Measurements from ENCODE around the gene NRG3.

NRG3 gene

DNA sequence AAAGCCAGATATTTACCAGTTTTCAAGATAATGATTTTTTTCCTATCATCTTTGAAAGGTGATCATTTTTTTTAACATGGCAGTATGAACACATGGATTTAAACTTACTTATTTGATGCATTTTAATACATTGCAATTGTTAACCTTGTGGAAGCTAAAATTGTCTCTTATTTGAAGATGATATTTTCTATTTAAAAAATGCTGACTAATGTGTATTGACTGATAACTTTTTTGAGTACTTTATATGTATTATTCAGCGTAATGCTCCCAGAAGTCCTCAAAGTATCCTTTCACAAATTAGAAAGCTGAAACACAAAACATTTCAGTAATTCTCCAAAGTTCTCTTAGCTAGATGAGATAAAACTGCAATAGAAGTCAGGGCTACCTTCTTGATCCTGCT lies 677.3 kb downstream of the NRG3 start:
- DNase-seq (ENCODE audit: extremely low read depth in 1 of 2, low read depth in 1 of 2), result no peak

GRCh38 chr10:82554381-82554780 lies 679.4 kb downstream of the NRG3 start:
- DNase-seq (ENCODE audit: extremely low read depth in 1 of 2, low read depth in 1 of 2), result no peak

DNA sequence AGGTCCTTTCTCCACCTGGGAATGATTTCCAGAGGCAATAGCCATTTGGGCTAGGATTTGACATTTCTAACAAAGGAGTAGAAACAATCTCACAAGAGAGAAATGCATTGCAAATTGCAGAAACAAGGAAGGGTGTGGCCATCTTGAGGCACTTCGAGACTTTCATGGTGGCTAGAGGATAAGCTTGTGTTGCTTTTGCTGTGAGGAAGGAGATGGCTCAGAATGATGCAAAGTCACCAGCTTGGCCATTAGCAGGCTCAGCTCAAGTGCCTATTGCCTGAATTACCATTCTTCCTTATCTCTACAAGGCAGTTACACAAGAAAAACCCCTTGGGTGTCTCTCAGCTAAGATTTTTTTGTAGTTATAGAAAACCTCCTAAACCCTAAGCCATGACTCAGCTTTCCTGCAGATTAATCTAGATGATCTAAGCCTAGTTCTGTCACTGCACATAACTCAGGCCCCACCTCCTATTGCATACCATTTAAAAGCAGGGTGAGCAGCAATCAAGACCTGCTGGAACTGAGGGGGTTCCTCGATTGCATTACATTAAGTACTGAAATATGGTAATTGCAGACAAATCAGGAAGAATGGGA lies 683.1 kb downstream of the NRG3 start:
- no peak for DNase-seq (ENCODE audit: extremely low read depth in 1 of 2, low read depth in 1 of 2)

DNA sequence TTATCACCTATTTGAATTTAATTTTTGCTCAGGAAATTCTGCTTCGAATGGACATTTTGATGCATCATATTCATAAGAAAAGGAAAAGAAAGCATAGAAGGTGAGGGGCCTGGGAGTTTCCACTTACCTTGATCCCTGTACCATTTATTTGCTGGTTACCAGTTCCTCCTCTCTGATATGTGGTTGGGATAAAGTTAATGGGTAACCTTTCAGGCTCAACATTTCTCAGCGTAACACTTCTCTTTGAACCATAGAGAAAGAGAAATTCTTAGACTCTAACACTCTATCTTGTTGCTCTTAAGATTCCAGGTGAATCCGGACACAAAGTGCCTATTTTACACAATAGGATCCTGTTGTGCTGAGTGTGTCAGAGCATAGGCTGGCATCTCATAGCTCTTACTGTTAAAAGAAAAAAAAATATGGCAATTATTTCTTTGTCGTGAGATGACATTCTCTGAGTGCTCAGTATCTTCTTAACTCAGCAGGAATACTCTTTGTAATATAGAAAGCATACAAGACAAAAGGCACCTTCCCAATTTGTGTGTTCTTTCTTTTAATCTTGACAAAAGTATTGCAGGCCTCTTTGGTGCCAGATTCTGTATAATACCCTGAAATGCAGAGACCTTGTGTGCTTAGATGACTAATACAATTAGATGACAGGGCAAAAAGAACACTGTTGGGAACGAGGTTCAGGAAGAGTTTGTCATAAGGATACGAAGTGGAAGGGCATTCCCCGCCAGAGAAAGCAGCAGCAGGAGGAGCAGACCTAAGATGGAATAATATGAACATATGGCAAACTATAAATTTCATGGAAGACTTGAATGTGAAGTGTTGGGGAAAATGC lies 689.6 kb downstream of the NRG3 start:
- no peak for DNase-seq (ENCODE audit: extremely low read depth in 1 of 2, low read depth in 1 of 2)

DNA sequence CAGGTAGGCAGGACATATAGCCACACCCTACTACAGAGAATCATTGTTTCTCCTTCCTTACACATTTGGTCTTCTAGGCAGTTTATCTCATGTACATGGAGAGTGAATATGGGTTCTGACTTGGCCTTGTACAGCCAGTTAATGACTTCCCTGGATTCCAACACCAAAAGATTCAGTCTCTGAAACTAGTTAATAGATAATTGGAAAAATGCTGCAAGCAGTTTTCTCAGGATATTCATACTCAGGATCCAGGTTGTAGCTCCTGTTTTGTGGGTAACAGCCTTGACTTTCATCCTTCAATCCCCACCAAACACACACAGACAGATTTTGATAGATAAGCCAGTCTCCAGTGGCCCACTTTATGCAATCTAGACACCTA lies 690.2 kb downstream of the NRG3 start:
- DNase-seq (ENCODE audit: extremely low read depth in 1 of 2, low read depth in 1 of 2), result no peak

GRCh38 chr10:82572744-82573143 lies 697.8 kb downstream of the NRG3 start:
- no peak for DNase-seq (ENCODE audit: extremely low read depth in 1 of 2, low read depth in 1 of 2)

DNA sequence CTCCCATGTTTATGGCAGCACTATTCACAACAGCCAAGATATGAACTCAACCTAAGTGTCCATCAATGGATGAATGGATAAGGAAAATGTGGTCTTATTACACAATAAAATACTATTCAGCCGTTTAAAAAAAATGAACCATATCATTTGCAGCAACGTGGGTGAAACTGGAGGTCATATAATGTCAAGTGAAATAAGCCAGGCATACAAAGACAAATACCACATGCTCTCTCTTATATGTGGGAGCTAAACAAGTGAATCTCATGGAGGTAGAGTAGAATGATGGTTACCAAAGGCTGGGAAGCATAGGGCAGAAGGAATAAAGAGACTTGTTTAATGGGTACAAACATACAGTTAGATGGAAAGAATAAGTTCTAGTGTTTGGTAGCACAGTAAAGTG lies 699.1 kb downstream of the NRG3 start:
- DNase-seq (ENCODE audit: extremely low read depth in 1 of 2, low read depth in 1 of 2), result no peak

DNA sequence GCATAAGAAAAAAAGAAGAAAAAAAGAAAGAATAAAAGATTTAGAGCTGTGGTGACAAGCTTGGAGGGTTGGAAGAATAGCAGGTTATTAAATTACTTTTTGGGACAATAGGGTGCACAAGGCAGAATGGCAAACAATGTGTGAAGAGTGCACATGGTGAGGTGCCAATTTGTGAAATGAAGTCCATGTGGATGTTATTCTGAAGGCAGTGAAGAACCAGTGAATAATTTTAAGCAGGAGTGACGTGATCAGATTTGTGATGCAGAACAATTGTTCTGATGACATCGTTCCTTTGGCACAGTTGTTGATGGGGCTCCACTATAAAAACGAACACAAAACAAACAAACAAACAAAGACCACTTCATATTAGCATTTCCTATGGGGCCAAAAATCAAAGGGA lies 700.3 kb downstream of the NRG3 start:
- DNase-seq (ENCODE audit: extremely low read depth in 1 of 2, low read depth in 1 of 2), result no peak

DNA sequence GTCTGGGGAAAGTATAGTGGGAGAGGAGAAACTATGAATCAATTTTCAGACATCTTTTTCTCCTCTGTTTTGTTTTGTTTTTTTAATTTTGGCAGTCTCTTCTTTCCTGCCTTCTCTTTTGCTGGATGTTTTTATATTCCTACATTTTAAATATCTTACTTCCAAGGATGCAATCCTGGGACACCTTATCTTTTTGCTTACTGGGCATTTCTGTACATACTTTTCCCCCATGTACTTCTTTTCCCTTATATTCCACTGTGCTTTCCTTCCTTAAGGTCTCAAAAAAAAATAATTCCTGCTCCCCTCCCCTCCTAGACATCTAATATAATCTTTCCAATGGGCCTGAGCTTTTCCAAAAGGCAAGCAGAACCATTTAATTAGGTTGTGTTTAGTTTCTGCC lies 701.1 kb downstream of the NRG3 start:
- no peak for DNase-seq (ENCODE audit: extremely low read depth in 1 of 2, low read depth in 1 of 2)

DNA sequence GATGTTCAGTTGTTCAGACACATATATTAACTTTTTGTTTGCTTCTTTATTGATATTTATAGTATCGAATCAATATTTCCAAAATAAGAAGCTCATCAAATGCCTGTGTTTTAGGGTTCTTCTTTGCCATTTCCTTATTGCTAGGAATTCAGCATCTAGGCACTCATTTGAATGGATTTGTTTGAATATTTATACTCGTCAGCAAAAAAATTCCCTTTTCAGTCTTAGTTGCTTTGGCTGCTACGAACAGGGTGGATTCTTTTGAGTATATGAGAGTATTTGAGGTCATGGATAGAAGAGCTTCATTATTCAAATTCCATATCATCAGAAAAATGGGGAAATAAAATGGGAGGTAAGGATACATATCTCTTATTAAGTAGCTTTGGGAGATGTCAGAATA lies 706.9 kb downstream of the NRG3 start:
- no peak for DNase-seq (ENCODE audit: extremely low read depth in 1 of 2, low read depth in 1 of 2)

- no peak for DNase-seq (ENCODE audit: extremely low read depth in 1 of 2, low read depth in 1 of 2)
These were observed 716.4 kb downstream of the NRG3 start for GRCh38 chr10:82591421-82591820.

DNA sequence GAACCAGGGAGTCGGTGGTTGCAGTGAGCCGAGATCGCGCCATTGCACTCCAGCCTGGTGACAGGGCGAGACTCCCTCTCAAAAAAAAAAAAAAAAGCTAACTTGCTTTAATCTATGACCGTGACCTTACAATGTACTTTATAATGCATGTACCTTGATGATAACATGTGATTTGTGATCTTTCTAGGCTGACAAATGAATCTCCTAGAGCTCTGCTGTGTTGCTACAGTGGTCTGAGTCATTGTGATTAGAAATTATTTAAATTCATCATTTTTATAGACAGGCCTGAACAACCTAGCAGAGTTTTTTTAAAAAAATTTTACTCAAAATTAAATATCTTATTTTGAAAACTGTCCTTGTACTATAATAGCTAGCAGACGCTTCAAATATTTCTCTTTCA lies 722.8 kb downstream of the NRG3 start:
- DNase-seq (ENCODE audit: extremely low read depth in 1 of 2, low read depth in 1 of 2), result no peak

DNA sequence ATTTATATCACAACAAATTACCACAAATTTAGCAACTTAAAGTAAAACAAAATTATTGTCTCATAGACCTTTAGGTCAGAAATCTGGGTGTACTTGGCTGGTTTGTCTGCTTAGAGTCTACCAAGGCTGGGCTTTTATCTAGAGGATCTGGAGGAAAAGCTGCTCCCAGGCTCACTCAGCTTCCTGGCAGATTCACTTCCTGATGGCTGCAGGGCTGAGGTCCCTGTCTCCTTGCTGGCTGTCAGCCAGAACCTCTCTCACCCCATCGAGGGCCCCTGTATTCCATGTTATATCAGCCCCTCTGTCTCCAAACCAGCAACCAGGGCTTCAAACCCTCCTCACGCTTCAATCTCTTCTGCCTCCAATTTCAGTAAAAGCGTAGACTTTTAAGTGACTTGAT lies 734.9 kb downstream of the NRG3 start:
- no peak for DNase-seq (ENCODE audit: extremely low read depth in 1 of 2, low read depth in 1 of 2)

GRCh38 chr10:82618007-82618406 lies 743.0 kb downstream of the NRG3 start:
- no peak for DNase-seq (ENCODE audit: extremely low read depth in 1 of 2, low read depth in 1 of 2)

DNA sequence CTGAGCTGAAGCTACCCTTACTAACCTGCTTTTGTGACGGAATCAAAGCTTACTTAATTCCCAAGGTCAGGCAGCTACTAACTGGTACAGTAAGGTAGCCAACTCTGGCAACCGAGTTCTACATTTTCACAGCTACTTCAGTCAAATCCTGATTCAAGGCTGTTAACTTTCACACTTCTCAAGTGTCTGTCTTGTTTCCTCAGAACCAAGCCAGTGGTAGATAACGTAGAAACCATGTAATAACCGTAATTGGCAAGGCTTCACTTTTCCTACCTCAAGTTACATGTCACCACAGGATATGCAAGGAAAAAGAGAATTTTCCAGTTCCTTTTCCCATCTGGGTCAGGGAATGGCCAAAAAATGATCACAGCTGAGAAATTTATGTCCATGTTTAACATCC lies 746.7 kb downstream of the NRG3 start:
- DNase-seq (ENCODE audit: extremely low read depth in 1 of 2, low read depth in 1 of 2), result no peak

- no peak for DNase-seq (ENCODE audit: extremely low read depth in 1 of 2, low read depth in 1 of 2)
These were observed 747.5 kb downstream of the NRG3 start for GRCh38 chr10:82622479-82622878.

DNA sequence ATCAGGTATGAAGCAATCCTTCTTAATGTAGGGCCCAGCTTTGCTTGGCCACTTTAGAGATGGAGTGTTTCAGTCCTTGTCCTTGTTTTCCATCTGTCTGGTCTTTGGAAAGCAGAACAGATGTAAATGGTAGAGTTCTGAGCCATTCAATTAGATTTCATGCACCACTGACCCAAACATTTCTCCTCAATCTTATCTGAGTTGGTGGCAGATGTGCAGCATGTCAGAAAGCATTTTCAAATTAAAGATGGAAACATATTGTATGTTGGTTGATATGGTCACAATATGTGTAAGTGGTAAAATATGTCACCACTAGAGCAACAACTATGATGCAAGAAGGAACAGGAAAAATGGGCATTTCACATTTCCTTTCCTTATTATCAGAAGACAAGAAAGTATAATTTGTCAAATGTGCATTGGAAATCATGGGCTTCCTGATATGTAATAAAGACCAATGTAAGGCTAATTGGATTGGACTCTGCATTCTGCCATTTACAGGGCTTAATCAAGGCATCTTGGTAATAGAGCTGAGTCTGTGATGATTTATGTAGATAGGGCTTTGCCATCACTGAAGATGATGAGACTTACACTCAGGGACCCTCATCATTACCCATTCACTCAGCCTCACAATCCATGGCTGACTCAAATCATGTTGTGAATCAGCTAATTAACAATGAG lies 750.7 kb downstream of the NRG3 start:
- DNase-seq (ENCODE audit: extremely low read depth in 1 of 2, low read depth in 1 of 2), result no peak

GRCh38 chr10:82628373-82628772 lies 753.4 kb downstream of the NRG3 start:
- DNase-seq (ENCODE audit: extremely low read depth in 1 of 2, low read depth in 1 of 2), result no peak

DNA sequence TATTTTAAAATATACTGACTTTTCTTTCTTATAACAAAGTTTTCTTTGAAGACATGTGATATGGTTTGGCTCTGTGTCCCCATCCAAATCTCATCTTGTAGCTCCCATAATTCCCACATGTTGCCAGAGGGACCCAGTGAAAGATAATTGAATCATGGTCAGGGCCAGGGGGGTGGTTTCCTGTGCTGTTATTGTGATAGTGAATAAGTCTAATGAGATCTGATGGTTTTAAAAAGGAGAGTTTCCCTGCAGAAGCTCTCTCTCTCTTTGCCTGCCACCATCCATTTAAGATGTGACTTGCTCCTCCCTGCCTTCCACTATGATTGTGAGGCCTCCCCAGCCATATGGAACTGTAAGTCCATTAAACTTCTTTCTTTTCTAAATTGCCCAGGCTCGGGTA lies 768.1 kb downstream of the NRG3 start:
- DNase-seq (ENCODE audit: extremely low read depth in 1 of 2, low read depth in 1 of 2), result no peak

GRCh38 chr10:82643601-82644000 lies 768.6 kb downstream of the NRG3 start:
- no peak for DNase-seq (ENCODE audit: extremely low read depth in 1 of 2, low read depth in 1 of 2)

GRCh38 chr10:82645221-82645620 lies 770.2 kb downstream of the NRG3 start:
- DNase-seq (ENCODE audit: extremely low read depth in 1 of 2, low read depth in 1 of 2), result no peak
